HCT116 (cell line): ENCODE data around the gene RAB36. TPM values are rescaled to one million over a fixed set of nuclear protein-coding genes. Genes with fewer than 3 reads are reported as not detected.

Experiments used
- ATAC-seq: fragments of 200-7000 bp; cut with Tn5 transposase; 2 replicates; pipeline ENCODE4 v1.9.1; 2020; ENCODE audit warnings: mild to moderate bottlenecking, moderate library complexity
- BruUV-seq: library from RNA; stranded (reverse); fragments of 400-500 nt; replicated peaks from 2 replicates; lab custom pipeline; 2021; lab: Mats Ljungman, UMichigan
- CTCF ChIA-PET: fragments of 300-600 bp; sonication (Branson Sonifier 250); formaldehyde crosslinking; loops from one replicate; lab custom pipeline; 2021; ENCODE audit warnings: antibody characterized with exemption; lab: Charles Lee
- POLR2A ChIA-PET: fragments of 300-600, 350-600 bp; sonication (Branson Sonifier 250); formaldehyde crosslinking; loops from one replicate; lab custom pipeline; 2021; ENCODE audit warnings: antibody characterized with exemption; lab: Charles Lee
- RAD21 ChIA-PET, 2 experiments: fragments of 300-600 bp; sonication (Branson Sonifier 250); formaldehyde crosslinking; loops; one replicate each; lab custom pipeline; 2023; ENCODE audit warnings: low total read pairs in 2 of 2; ENCODE audit not compliant: uncharacterized antibody in 2 of 2, unreplicated experiment in 2 of 2, low non-redundant PET in 1 of 2; lab: Charles Lee
- DNase-seq: peaks from one replicate; pipeline ENCODE4 v3.0.0-alpha.2; 2010; ENCODE audit warnings: low read depth, low spot score
- H2AFZ ChIP-seq: fragments of 200-600 bp; shearing (Covaris generic), sonication (generic); 2 replicates; pipeline ENCODE4 v1.6.1; 2017; ENCODE audit warnings: low read depth, mixed run types, mixed read lengths, antibody characterized with exemption, low read length; ENCODE audit not compliant: poor library complexity, severe bottlenecking
- H3K27ac ChIP-seq: 2 replicates; pipeline ENCODE4 v1.5.1; 2012; ENCODE audit warnings: low read depth, low read length
- H3K27me3 ChIP-seq: fragments of 200-600 bp; sonication (generic); 2 replicates; pipeline ENCODE4 v1.6.1; 2016; ENCODE audit warnings: mixed run types, low read length, mixed read lengths; ENCODE audit not compliant: insufficient read depth
- H3K36me3 ChIP-seq, 2 experiments: fragments of 200-500 bp in 1 of 2; fragments of 200-600 bp in 1 of 2; sonication (Bioruptor generic) in 1 of 2; sonication (generic) in 1 of 2; 2 replicates each; pipeline versions ENCODE4 v1.5.1 to v1.6.1; 2014 to 2016; ENCODE audit warnings: low read length in 2 of 2, inconsistent platforms in 1 of 2, mixed read lengths in 1 of 2, mixed run types in 1 of 2; ENCODE audit not compliant: insufficient read depth in 2 of 2, control insufficient read depth in 1 of 2
- H3K4me1 ChIP-seq, 2 experiments: fragments of 200-600 bp in 1 of 2; sonication (generic) in 1 of 2; 2 replicates each; pipeline versions ENCODE4 v1.5.1 to v1.6.1; 2012 to 2017; ENCODE audit warnings: low read length in 2 of 2, inconsistent platforms in 1 of 2, mild to moderate bottlenecking in 1 of 2, mixed read lengths in 1 of 2, mixed run types in 1 of 2, moderate library complexity in 1 of 2; ENCODE audit not compliant: insufficient read depth in 2 of 2, control insufficient read depth in 1 of 2
- H3K4me2 ChIP-seq: fragments of 200-600 bp; sonication (generic); 2 replicates; pipeline ENCODE4 v1.6.1; 2017; ENCODE audit warnings: mixed run types, low read length, mixed read lengths
- H3K4me3 ChIP-seq, 2 experiments: fragments of 200-600 bp in 1 of 2; sonication (generic) in 1 of 2; replicated peaks in 1 of 2; 2 replicates each; pipeline ENCODE4 v1.5.1; 2011 to 2016; ENCODE audit warnings: low read length in 2 of 2, control low read depth in 1 of 2, low read depth in 1 of 2, mild to moderate bottlenecking in 1 of 2, mixed read lengths in 1 of 2, mixed run types in 1 of 2
- H3K79me2 ChIP-seq: fragments of 200-600 bp; sonication (generic); 2 replicates; pipeline ENCODE4 v1.6.1; 2017; ENCODE audit warnings: mild to moderate bottlenecking, mixed run types, low read length, moderate library complexity, mixed read lengths; ENCODE audit not compliant: insufficient read depth
- H3K9ac ChIP-seq: fragments of 200-600 bp; sonication (generic); 2 replicates; pipeline ENCODE4 v1.6.1; 2016; ENCODE audit warnings: low read length, mixed read lengths
- H3K9me2 ChIP-seq: fragments of 200-600 bp; sonication (generic), shearing (Covaris generic); 2 replicates; pipeline ENCODE4 v1.6.1; 2017; ENCODE audit warnings: mixed run types, mild to moderate bottlenecking, moderate library complexity; ENCODE audit not compliant: insufficient read depth
- H3K9me3 ChIP-seq, 2 experiments: fragments of 200-500 bp in 1 of 2; fragments of 200-600 bp in 1 of 2; sonication (Bioruptor generic) in 1 of 2; sonication (generic) in 1 of 2; 2 replicates each; pipeline ENCODE4 v1.6.1; 2014 to 2017; ENCODE audit warnings: low read length in 2 of 2, mixed read lengths in 2 of 2, inconsistent platforms in 1 of 2, low read depth in 1 of 2, mild to moderate bottlenecking in 1 of 2, mixed run types in 1 of 2, moderate library complexity in 1 of 2; ENCODE audit not compliant: control insufficient read depth in 1 of 2, insufficient read depth in 1 of 2
- H4K20me1 ChIP-seq: fragments of 200-600 bp; sonication (generic), shearing (Covaris generic); 2 replicates; pipeline ENCODE4 v1.6.1; 2017; ENCODE audit warnings: mixed run types, mild to moderate bottlenecking, moderate library complexity; ENCODE audit not compliant: insufficient read depth
- ATF3 ChIP-seq: IDR thresholded peaks from 2 replicates; pipeline ENCODE4 v1.6.1; 2012
- ELF1 ChIP-seq: IDR thresholded peaks from 2 replicates; pipeline ENCODE4 v1.6.1; 2012; ENCODE audit warnings: low read depth, borderline replicate concordance
- MAX ChIP-seq: IDR thresholded peaks from 2 replicates; pipeline ENCODE4 v1.6.1; 2012
- SP1 ChIP-seq: IDR thresholded peaks from 2 replicates; pipeline ENCODE4 v1.6.1; 2012; ENCODE audit warnings: low read depth
- ZBTB33 ChIP-seq: IDR thresholded peaks from 2 replicates; pipeline ENCODE4 v1.6.1; 2011; ENCODE audit warnings: mild to moderate bottlenecking, low read length, moderate library complexity; ENCODE audit not compliant: insufficient replicate concordance; ENCODE audit errors: extremely low read depth
- intact Hi-C: fragments of 100-400 bp; cut with micrococcal nuclease; formaldehyde crosslinking; loops from 2 replicates; pipeline ENCODE4 v1.10.0; 2022
- total RNA-seq: library from RNA; stranded (reverse); gene quantifications from one replicate; pipeline ENCODE4 v1.2.1, GENCODE V29; 2021; ENCODE audit not compliant: unreplicated experiment

RAB36 gene
- total RNA-seq, 1 experiment from 2014 or later, result 6.1 TPM

- TF ChIP-seq ATF3 (no peak), ZBTB33 (no peak), MAX (no peak), SP1 (no peak), ELF1 (no peak)
Measured at GRCh38 chr22:23106906-23107367, 38.3 kb upstream of the RAB36 start (continued).

GRCh38 chr22:23107487-23108248, 37.6 kb upstream of the RAB36 start:
- peaks cover 0 to 6% of the 10 kb centered on the region in 2 experiments; a peak in 1 of 4 replicates for H3K4me1 ChIP-seq
- H3K4me3 ChIP-seq, result no peak overlapping the region
- H3K4me2 ChIP-seq, result no peak overlapping the region
- TF ChIP-seq ATF3, result no peak
- intact Hi-C loops, result no loop called here
- ChIA-PET RAD21 (no interaction called here), POLR2A (no interaction called here), CTCF (interaction anchor here (1.3 kb wide), 1 partner anchor 148 kb away, joined by 3 read pairs; no protein-coding TSS in a partner anchor)
- H3K9me3 ChIP-seq, result no peaks in the 10 kb centered on the region
- no peak overlapping the region for H2AFZ ChIP-seq
- H3K9me2 ChIP-seq, result no peaks in the 10 kb centered on the region
- H4K20me1 ChIP-seq, result no peaks in the 10 kb centered on the region
- H3K79me2 ChIP-seq, result no peaks in the 10 kb centered on the region
- no peak overlapping the region for H3K27ac ChIP-seq
- no peak overlapping the region for H3K9ac ChIP-seq
- ATAC-seq (no peak), DNase-seq (no peak)
- H3K36me3 ChIP-seq, result no peaks in the 10 kb centered on the region
- no TSS peak for BruUV-seq
- no peaks in the 10 kb centered on the region for H3K27me3 ChIP-seq
